ENCODE measurements around the gene MADD.

MADD gene

DNA sequence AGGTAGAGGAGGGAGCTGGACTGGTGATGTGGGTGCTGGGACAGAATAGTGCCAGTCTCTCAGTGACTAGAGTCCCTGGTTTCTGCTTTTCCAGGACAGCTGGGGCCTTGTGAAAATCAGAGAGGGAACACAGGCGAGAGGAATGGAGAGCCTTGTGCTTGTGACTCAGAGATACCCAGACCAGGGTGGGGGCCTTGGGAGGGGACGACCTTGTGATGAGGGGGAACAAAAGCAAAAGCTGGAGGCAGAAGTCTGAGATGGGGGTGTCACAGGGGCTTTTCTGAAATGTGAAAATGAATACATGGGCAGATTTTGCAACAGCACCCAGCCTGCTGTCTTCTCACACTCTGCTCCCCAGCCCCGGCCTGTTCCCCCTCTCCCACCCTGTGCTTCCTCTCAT lies 15.5 kb upstream of the MADD start:
- TF ChIP-seq TAF1 (IDR thresholded peaks at IDR 0.05; ENCODE audit: borderline replicate concordance, low read depth, low read length) (no peak), POLR2AphosphoS5 (IDR thresholded peaks at IDR 0.05; ENCODE audit: low read depth, low read length) (no peak), POLR2A (IDR thresholded peaks at IDR 0.05; ENCODE audit: low read depth, low read length) (no peak)
- no peak for FAIRE-seq
- no peak for DNase-seq (ENCODE audit: insufficient read length)

DNA sequence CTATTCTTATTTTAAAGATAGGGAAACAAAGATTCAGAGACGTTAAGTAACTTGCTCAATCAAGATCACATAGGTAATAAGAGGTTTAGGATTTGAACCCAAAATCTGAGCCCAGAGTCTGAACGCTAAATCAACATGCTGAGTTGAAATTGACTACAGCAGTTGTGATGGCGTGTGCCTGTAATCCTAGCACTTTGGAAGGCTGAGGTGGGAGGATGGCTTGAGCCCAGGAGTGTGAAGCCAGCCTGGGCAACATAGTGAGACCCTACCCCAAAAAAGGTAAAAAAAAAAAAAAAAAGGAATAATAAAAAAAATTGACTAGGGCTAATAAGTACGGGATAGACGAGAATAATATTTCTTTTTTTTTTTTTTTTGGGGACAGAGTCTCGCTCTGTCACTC lies 13.6 kb upstream of the MADD start:
- DNase-seq (ENCODE audit: insufficient read length) (no peak), FAIRE-seq (no peak)
- TF ChIP-seq TAF1 (IDR thresholded peaks at IDR 0.05; ENCODE audit: borderline replicate concordance, low read depth, low read length), result no peak
- no peak for TF ChIP-seq POLR2A (IDR thresholded peaks at IDR 0.05; ENCODE audit: low read depth, low read length)
- no peak for TF ChIP-seq POLR2AphosphoS5 (IDR thresholded peaks at IDR 0.05; ENCODE audit: low read depth, low read length)

DNA sequence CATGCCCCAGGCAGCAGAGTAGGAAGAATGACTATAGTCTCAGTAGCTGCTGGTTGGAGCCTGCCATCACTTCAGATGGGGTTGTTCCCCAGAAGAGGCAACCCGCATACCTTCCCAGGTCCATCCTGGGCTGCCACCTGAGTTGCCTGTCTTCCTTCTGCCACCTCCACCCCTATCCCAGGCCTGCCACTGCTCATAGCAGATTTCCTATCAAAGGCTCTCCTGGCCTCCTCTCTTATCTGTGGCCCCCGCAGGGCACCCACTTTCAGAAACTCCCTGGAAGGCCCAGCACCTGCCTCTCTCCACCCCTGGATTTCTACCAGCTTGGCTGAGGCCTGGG lies 12.8 kb upstream of the MADD start:
- DNase-seq (ENCODE audit: insufficient read length) (no peak), FAIRE-seq (no peak)
- TF ChIP-seq POLR2A (IDR thresholded peaks at IDR 0.05; ENCODE audit: low read depth, low read length) (no peak), POLR2AphosphoS5 (IDR thresholded peaks at IDR 0.05; ENCODE audit: low read depth, low read length) (no peak), TAF1 (IDR thresholded peaks at IDR 0.05; ENCODE audit: borderline replicate concordance, low read depth, low read length) (no peak)

DNA sequence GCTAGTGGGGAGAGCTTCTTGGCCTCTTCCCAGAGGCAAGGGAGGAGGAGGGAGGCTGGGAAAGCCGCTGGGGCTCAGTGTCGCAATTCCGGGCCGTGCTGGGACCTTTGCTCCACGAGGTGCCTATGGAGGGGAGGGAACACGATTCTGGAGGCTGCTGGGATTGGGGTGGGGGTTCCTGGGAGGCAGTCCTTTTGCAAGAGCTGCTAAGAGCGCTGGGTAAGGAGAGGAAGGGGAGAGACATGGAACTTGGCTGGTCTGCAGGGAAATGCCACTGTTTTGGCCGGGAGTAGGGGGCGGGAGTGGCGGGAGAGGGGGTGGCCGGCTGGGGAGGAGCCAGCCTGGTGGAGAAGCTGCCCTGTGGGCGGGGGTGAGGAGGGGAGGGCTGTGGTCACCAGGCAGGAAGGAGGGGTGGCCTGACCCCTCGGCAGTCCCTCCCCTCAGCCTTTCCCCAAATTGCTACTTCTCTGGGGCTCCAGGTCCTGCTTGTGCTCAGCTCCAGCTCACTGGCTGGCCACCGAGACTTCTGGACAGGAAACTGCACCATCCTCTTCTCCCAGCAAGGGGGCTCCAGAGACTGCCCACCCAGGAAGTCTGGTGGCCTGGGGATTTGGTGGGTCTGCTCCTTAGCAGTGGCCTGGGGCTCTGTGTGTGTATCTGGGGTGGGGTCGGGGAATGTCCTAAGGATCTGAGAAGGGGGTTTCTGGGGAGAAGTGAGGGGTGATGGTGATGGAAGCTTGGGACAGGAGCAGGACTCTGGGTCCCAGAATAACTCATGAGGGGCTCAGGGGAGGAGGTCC lies 12.2 kb upstream of the MADD start, which contains the start of gene NR1H3:
Gene NR1H3, plus strand, starts transcription at position 480 of the 800 bp plus-strand sequence. CDS start 1,221 bp downstream, outside the sequence.
- TF ChIP-seq POLR2A (IDR thresholded peaks at IDR 0.05; ENCODE audit: low read depth, low read length), result no peak
- no peak for TF ChIP-seq TAF1 (IDR thresholded peaks at IDR 0.05; ENCODE audit: borderline replicate concordance, low read depth, low read length)
- TF ChIP-seq POLR2AphosphoS5 (IDR thresholded peaks at IDR 0.05; ENCODE audit: low read depth, low read length), result no peak
- FAIRE-seq (no peak), DNase-seq (ENCODE audit: insufficient read length) (no peak)

DNA sequence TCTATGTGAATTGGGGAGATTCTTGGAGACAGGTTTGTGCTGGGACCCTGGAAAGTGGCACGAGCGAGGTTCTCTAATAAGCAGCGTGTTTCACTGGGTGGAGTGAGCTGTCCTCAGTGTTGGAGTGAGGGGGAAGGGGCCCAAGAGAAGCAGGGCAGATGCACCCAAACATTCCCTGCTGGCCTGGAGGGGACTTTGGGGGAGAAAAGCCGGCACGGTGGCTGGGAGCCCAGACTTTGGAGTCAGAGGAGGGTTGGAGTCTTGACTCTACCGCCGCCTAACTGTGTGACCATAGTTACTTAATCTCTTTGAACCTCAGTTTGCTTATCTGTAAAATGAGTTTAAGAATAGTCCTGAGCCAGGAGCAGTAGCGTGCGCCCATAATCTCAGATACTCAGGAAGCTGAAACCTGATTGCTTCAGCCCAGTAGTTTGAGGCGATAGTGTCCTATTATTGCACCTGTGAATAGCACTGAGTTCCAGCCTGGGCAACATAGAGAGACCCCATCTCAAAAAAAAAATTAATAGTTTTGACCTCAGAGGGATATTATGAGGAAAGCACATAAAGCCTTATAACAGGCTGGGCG lies 11.5 kb upstream of the MADD start:
- no peak for FAIRE-seq
- DNase-seq (ENCODE audit: insufficient read length), result no peak
- TF ChIP-seq TAF1 (IDR thresholded peaks at IDR 0.05; ENCODE audit: borderline replicate concordance, low read depth, low read length), result no peak

DNA sequence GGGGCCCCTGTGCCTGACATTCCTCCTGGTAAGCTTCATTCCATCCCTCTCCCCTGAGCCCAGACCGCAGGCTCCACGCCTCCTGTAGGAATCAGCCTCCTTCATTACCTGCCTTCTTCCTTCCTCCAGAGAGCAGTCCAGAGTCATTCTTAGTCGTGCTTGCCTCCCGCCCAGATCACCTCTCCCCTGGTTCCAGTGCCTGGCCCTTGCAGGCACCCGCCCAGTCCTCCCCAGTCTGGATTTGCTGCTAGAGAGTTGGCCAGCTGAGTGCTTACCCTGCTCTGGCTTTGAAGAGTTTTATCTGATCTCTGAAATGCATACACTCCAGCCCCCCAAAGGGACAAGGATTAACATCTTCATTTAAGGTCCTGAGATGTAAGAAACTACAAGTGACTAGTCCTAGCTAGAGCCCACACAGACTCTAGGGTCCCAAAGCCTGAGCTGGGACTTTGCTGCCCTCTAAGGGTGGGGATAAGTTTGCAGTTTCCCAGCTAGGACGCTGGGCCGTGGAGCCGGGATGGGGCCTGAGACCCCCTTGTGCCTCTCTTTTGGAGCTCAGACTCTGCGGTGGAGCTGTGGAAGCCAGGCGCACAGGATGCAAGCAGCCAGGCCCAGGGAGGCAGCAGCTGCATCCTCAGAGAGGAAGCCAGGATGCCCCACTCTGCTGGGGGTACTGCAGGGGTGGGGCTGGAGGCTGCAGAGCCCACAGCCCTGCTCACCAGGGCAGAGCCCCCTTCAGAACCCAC lies 10.5 kb upstream of the MADD start:
- DNase-seq (ENCODE audit: insufficient read length) (no peak), FAIRE-seq (no peak)
- TF ChIP-seq POLR2A (IDR thresholded peaks at IDR 0.05; ENCODE audit: low read depth, low read length) (no peak), POLR2AphosphoS5 (IDR thresholded peaks at IDR 0.05; ENCODE audit: low read depth, low read length) (no peak), TAF1 (IDR thresholded peaks at IDR 0.05; ENCODE audit: borderline replicate concordance, low read depth, low read length) (no peak)

DNA sequence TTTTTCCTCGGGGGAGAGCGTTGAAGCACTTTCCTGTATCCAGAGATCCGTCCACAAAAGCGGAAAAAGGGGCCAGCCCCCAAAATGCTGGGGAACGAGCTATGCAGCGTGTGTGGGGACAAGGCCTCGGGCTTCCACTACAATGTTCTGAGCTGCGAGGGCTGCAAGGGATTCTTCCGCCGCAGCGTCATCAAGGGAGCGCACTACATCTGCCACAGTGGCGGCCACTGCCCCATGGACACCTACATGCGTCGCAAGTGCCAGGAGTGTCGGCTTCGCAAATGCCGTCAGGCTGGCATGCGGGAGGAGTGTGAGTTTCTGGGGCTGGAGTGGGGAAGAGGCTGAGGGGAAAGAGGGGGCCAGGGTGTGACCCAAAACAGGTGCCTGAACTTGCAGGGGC lies 9.6 kb upstream of the MADD start:
- no peak for FAIRE-seq
- DNase-seq (ENCODE audit: insufficient read length), result no peak
- no peak for TF ChIP-seq POLR2AphosphoS5 (IDR thresholded peaks at IDR 0.05; ENCODE audit: low read depth, low read length)
- no peak for TF ChIP-seq TAF1 (IDR thresholded peaks at IDR 0.05; ENCODE audit: borderline replicate concordance, low read depth, low read length)
- no peak for TF ChIP-seq POLR2A (IDR thresholded peaks at IDR 0.05; ENCODE audit: low read depth, low read length)

DNA sequence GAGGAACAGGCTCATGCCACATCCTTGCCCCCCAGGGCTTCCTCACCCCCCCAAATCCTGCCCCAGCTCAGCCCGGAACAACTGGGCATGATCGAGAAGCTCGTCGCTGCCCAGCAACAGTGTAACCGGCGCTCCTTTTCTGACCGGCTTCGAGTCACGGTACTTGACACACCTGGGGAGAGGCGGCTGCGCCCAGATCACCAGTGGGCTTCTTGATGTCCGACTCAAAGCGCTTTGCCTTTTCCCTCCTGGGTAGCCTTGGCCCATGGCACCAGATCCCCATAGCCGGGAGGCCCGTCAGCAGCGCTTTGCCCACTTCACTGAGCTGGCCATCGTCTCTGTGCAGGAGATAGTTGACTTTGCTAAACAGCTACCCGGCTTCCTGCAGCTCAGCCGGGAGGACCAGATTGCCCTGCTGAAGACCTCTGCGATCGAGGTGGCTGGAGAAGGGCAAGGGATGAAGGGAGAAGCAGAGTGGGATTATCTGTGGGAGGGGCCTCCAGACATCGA lies 8.6 kb upstream of the MADD start:
- TF ChIP-seq POLR2AphosphoS5 (IDR thresholded peaks at IDR 0.05; ENCODE audit: low read depth, low read length), result no peak
- no peak for TF ChIP-seq TAF1 (IDR thresholded peaks at IDR 0.05; ENCODE audit: borderline replicate concordance, low read depth, low read length)
- no peak for TF ChIP-seq POLR2A (IDR thresholded peaks at IDR 0.05; ENCODE audit: low read depth, low read length)
- FAIRE-seq (no peak), DNase-seq (ENCODE audit: insufficient read length) (no peak)

DNA sequence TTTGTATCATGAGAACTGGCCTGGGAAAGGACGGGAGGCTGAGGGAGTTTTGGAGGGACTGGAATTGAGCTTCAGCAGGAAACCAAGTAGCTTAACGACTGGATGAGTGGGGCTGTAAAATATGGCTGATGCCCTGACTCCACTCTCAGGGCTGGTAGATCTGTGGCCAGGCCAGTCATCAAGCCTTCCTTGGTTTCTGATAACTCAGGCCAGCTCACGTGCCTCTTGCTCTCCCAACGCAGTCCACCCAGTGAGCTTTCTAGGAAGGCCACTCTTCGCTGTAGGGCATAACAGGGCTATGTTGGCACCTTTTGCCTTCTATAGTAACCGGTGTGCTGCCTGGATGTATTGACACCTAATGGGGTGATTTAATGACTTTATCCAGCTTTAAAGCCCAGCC lies 5.8 kb upstream of the MADD start:
- FAIRE-seq (no peak), DNase-seq (ENCODE audit: insufficient read length) (no peak)
- TF ChIP-seq TAF1 (IDR thresholded peaks at IDR 0.05; ENCODE audit: borderline replicate concordance, low read depth, low read length) (no peak), POLR2A (IDR thresholded peaks at IDR 0.05; ENCODE audit: low read depth, low read length) (no peak), POLR2AphosphoS5 (IDR thresholded peaks at IDR 0.05; ENCODE audit: low read depth, low read length) (no peak)

DNA sequence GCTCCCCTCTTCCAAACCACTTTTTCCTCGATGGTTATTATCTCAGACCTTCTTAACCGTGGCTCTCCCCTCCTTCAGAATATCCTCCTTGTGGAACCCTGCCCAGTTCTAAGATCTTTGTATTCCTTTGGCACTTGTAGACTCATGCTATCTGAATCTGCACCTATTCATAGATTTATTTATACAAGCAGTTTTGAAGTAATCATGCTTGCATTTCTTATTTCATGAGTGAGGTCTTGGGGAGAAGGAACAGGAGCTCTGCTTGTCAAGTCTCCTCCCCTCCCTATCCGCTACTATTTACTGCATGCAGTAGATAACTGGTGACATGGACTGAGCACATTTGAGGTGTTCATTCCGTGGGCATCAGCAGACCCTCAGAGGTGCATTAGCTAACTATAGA lies 5.4 kb upstream of the MADD start:
- FAIRE-seq (no peak), DNase-seq (ENCODE audit: insufficient read length) (no peak)
- TF ChIP-seq POLR2A (IDR thresholded peaks at IDR 0.05; ENCODE audit: low read depth, low read length) (no peak), POLR2AphosphoS5 (IDR thresholded peaks at IDR 0.05; ENCODE audit: low read depth, low read length) (no peak), TAF1 (IDR thresholded peaks at IDR 0.05; ENCODE audit: borderline replicate concordance, low read depth, low read length) (no peak)

DNA sequence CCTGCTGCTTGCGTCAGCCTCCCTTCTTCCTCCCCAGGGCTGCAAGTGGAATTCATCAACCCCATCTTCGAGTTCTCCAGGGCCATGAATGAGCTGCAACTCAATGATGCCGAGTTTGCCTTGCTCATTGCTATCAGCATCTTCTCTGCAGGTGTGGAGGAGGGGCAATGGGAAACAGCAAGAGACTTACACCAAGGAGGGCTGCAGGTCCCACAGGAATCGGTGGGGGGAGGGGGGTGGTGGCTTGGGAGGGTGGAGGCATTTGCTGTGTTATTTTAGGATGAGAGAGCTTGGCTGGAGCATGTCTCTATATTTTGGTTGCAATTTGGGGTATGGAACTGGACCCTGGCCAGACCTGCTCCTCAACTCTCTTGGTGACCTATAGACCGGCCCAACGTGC lies 2.1 kb upstream of the MADD start:
- DNase-seq (ENCODE audit: insufficient read length), result no peak
- TF ChIP-seq POLR2A (IDR thresholded peaks at IDR 0.05; ENCODE audit: low read depth, low read length) (no peak), POLR2AphosphoS5 (IDR thresholded peaks at IDR 0.05; ENCODE audit: low read depth, low read length) (no peak), TAF1 (IDR thresholded peaks at IDR 0.05; ENCODE audit: borderline replicate concordance, low read depth, low read length) (no peak)
- FAIRE-seq, result no peak
